ENCODE results near the gene HSPA2.

- TF ChIP-seq POLR2AphosphoS5 (IDR thresholded peaks at IDR 0.05; ENCODE audit: low read depth, low read length) (no peak), POLR2A (IDR thresholded peaks at IDR 0.05; ENCODE audit: low read depth, low read length) (no peak), SPI1 (IDR thresholded peaks at IDR 0.05; ENCODE audit: low read depth, low read length) (peak; percentile 83)
Observed at GRCh38 chr14:64508215-64508776, 32.2 kb upstream of the HSPA2 start.
